Breast epithelium (tissue), 3 donors: ENCODE measurements around the gene SRMS.

Experiments
- CTCF ChIP-seq, 3 donors: fragments of 450-650 bp; IDR thresholded peaks; one replicate each; pipeline ENCODE4 v1.5.1; 2016 to 2017; ENCODE audit warnings: antibody characterized with exemption in 3 of 3, mild to moderate bottlenecking in 3 of 3, moderate library complexity in 3 of 3
- POLR2A ChIP-seq: fragments of 450-650 bp; IDR thresholded peaks from one replicate; pipeline ENCODE4 v1.6.1; 2016; ENCODE audit warnings: antibody characterized with exemption, mild to moderate bottlenecking, moderate library complexity
- POLR2AphosphoS5 ChIP-seq, 3 donors: sonication (generic); formaldehyde crosslinking; IDR thresholded peaks; one replicate each; pipeline ENCODE4 v1.6.1; 2017; ENCODE audit warnings: antibody characterized with exemption in 3 of 3

- TF ChIP-seq CTCF (IDR thresholded peaks at IDR 0.05) (no peak), POLR2AphosphoS5 (IDR thresholded peaks at IDR 0.05) (no peak), POLR2A (no peak)
Observed at GRCh38 chr20:63542696-63543095, 4.9 kb downstream of the SRMS start.
